NCI-H146 treated with DMSO at 0.1 percent for 48 hours (cell line): Measurements from ENCODE around the gene PDCL3.

ENCODE experiments used
- DNase-seq: peaks from one replicate; lab custom pipeline; 2025; ENCODE audit not compliant: unreplicated experiment; lab: John Stamatoyannopoulos, UW

Gene PDCL3

DNA sequence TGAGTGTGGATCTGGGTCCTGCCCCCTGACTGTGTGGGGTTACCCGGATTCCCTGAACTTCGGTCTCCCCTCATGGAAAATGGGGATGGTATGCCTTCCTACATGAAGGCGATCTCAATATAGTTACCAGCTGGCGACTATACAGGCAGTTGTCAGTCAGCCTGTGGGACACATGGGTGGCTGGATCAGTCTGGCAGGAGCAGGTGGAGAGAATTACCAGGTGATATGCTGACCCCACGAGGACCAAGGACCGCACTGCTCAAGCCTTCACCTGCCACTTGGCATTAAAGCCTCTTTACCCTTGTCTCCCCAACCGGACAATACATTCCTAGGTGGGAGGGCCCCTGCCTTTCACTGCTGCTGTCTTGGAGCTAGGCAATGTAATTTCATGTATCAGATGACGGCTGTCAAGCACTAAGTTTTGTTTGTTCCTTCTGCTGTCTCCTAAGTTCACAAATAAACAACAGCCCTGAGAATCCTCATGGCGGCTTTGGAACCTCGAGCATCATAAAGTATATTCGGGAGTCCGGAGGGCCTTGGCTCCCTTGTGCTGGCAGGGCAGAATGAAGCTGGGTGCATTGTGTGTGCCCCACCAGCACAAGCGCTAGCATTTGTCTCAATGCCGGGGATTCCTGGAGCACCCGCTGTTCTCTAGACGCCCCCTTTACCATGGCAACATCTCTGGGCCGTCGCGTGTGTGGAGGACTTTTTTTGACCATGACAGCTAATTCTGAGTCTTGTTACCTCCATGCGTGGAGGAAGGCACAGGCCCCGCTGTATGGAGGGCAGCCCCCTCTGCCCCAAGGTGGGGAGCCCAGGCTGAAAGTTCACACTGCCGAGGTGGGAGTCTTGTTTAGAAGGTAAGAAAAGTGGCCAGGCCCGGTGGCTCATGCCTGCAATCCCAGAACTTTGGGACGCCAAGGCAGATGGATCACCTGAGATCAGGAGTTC lies 48.6 kb downstream of the PDCL3 start:
- DNase-seq: no peak

DNA sequence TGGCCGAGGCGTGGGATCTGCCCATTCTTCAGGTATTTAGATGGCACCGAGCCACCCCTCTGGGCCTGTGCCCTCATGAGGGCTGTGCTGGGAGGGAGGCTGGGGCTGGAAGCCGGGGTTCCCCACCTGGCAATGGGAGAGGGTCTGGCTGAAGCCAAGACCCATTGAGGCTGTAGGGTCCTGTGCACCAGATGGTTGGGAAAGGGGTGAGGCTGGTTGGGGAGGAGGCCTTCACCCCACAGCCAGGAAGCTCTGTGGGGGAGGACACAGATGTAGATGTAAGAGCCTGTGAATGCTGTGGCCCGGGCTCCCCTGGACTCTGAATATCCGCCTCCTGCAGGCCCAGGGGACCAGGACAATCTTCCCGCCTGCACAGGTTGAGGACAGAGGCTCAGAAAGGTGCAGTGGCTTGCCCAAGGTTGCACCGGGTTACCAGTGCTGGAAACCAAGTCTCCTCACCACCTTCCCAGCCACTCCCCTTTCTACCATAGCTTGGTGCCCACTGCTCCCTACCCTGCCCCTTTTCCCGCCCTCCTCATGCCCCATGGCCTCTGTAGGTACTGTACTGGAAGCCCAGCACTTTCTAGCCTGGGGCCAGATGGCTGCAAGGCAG lies 49.7 kb downstream of the PDCL3 start:
- DNase-seq: no peak

DNA sequence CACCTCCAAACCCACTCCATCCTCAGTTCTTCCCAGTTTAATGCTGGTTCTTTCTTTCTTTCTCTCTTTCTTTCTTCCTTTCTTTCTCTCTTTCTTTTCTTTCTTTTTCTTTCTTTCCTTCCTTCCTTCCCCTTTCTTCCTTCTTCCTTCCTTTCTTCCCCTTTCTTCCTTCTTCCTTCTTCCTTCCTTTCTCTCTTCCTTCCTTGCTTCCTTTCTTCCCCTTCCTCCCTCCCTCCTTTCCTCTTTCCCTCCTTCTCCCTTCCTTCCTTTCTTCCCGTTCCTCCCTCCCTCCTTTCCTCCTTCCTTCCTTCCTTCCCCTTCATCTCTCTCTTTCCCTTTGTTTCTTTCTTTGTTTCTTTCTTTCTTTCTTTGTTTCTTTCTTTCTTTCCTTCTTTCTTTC lies 50.9 kb downstream of the PDCL3 start:
- no peak for DNase-seq

DNA sequence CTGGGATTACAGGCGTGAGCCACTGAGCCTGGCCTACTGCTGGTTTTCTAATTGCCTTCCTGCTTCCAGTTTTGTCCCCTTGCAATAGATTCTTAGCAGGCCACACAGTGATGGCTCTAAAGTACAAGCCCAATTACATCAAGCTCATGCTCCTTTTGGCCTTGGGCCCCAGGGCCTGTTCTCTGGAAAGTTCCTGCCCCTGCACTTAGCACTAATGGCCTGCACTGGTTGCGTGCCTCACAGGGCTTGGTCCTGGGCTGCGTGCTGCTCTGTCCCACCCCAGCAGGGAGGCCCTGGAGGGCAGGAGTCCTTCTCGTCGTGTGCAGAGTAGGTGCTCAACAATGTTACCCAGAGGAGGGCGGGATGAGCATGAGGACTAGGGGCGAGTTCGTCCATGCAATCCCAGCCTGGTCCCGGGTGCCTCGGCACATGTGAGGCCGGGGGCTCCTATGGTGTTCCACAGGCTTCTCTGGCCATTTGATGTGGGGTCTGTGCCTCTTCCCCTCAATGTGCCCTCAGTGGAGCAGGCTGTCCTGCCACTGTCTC lies 51.7 kb downstream of the PDCL3 start:
- no peak for DNase-seq

DNA sequence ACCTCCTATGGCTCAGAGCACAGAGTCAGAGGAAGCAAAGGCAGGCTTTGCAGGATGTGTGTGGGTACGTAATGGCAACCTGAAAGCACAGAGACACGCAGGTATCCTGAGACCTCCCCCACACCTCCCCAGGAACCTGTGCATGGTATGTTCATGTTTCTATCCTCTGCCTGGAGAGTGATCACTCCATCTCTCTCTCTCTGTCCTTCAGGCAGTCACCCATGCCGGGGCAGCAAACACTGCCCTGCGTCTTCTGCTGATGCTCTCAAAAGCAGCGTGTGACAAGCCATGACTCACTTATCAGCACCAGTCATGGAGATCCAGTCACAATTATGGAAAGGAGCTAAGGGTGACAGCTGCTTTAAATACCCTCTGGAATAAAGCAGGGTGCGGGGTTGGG lies 52.7 kb downstream of the PDCL3 start:
- DNase-seq: no peak

DNA sequence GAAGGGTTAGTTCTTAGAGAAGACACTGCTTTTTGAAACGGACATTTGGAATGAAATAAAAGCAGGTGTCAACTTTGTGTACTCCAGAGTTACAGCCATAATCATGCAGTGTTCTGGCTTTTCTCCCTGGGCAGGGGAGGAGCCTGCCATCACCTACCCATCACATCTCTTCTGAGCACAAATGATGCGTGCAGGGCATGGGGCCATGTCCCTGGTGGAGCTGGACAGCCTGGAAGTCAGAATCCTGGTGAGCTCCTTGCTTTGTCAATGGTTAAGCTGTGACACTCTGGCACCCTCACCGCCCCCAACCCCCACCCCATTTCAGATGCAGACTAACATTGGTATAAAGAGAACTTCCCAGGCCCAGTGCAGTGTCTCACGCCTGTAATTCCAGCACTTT lies 53.1 kb downstream of the PDCL3 start:
- DNase-seq: no peak

DNA sequence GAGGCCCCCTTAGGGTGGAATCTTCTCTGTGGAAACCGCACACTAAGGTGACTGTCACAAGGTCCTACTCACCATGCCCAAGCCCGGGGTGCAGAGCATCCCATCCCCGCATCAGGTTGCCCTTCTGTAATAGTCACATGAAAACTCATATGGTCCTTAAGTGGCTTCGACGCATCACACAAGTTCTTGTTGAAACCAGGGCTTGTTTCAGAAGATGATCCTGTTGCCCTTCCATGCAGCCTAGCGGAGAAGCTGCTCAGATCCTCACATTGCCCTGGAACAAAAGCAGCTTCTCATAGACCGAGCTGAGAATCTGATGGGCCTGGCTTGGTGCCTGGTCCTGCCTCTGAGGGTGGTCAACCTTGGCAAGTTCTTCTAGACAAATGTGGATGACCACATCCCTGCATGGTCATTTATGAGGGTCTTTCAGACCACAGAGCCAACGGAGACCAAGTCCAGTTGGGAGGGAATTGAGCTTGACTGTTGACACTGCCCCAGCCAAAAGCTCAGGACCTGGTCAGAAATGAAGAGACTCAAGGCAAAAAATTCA lies 54.1 kb downstream of the PDCL3 start:
- DNase-seq: no peak

DNA sequence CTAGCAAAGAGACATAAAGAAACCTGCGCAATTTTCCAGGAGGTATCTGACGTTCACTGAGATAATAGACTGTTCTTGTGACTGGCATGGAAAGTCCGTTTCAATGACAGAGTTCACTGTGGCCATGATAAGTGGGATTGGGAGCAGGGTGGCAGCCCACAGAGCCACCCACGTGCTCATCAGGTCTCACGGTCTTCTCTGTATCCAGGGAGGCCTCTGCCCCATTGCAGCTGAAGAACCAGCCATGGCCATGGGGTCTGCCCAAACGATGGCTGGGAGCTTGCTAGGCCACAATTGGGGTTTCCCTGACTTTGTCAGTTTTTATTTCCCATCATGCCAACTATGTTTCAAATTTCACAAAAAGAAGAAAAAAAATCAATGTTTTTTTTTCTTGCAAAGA lies 57.2 kb downstream of the PDCL3 start:
- no peak for DNase-seq

DNA sequence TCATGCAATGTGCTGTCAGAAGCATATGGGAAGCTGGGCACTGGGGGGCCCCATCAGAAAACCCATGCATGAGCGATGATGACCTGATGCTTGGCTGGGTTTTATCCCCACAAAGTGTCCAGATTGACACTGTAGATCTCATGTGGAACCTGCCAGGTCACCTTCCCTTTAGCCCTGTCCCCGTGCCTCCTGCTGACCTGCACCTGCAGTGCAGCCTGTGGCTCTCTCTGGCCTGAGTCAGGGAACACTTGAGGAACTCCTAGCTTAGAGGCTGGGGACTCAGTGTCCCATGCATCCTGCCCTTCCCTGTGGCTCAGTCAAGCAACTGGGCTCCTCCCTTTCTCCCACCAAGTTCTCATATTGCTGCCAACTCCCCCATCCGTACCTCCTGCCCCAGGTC lies 57.7 kb downstream of the PDCL3 start:
- no peak for DNase-seq

DNA sequence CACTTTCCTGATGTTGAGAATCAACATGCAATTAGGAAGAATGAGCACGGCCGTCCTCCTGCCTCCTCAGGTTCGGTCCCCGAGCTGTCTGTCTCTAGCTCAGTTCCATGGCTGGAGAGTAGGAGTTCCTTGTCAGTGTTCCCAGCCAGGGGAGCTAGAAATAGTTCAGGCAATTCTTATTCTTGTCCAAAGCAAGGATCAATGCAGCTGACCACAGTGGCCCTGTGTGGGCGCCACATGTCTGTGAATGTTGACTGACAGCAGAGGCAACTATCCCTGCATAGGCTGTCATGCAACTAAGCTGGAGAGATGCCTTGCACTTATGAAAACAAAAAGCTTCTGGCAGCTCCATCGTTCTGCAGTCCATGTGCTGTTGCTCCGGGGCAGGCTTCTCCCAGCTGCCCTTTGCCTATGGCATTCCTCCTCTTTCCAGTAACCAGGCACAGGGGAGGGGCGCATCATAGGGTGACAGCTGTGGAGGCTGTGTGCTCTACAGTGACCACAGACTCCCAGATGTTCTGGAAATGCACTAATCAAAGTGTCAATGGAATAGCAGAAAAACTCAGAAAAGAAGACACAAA lies 58.7 kb downstream of the PDCL3 start:
- no peak for DNase-seq

DNA sequence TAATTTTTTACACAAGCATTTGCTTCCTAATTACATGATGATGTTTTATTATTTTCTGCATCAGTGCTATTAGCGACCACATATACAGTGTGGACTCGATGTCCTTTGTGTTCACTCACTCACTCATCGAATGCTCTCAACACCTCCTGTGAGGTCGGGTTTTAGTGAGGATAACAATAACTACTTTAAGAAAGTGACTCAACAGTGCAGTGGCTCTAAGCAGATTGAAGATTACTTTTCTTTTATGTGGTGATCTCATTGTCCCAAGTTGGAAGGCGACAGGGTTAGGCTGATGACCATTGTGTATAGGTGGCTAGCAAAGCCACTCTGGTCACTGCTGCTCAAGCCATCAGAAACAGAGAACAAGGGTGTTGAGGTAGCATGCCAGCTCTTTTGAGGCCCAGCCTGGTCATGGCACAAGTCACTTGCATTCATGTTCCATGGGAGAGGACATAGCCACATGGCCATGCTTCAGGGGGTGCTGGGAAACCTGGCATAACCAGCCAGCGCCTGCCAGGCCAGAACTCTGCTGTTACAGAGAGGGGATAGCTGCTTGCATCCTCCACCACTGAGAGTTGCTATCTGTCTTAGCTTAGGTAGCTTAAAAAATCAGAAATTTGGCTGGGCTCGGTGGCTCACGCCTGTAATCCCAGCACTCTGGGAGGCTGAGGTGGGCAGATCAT lies 60.4 kb downstream of the PDCL3 start:
- no peak for DNase-seq

DNA sequence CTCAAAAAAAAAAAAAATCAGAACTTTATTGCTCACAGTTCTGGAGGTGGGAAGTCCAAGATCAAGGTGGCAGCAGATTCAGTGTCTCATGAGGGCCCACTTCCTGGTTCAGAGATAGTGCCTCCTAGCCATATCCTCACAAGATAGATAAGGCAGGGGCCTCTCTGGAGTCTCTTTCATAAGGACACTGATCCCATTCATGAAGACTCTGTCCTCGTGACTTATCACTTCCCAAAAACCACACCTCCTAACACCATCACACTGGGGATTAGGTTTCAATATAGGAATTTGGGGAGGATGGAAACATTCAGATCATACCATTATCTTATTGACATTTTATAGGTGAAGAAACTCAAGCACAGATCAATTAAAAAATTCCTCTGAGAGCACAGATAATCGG lies 61.1 kb downstream of the PDCL3 start:
- no peak for DNase-seq

DNA sequence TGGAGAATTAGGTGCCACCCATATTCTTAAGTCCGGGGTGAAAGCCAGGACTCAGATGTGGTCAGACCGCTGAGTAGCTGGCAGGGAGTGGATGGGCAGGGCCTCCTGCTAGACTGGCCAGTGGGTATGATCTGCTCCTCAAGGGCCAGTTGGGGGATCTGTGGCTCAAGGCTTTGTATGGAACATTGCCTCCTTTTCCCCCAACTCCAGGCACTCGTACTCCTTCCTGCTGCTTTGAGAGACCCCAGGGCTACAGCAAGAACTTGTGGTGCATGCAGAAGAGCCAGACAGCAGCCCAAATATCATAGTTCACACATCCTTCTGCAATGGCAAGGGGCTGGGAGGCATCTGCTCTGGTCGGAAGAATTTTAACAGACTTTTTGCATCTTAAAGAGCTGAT lies 61.7 kb downstream of the PDCL3 start:
- no peak for DNase-seq

DNA sequence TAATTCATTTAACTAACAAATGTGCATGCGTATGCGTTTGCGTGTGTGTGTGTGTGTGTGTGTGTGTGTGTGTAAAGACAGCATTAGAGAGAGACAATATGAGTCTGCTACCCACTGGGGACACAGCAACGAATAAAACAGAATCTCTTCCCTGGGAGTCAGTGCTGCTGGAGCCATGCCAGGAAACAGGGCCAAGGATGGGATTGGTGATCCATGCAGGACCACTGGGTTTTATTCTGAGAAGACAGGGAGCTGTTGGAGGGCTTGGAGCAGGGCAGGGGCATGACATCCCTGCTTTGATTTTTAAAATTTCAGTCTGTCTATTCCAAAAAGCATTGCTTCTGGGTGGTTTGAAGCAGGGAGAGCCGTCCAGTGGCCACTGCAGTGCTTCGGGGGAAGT lies 62.9 kb downstream of the PDCL3 start:
- no peak for DNase-seq
